ENCODE data around the gene DGKA. TPM values are rescaled to one million over a fixed set of nuclear protein-coding genes. Genes with fewer than 3 reads are reported as not detected.

DGKA gene
- total RNA-seq, 1 experiment from 2014 or later: 27.2 TPM

DNA sequence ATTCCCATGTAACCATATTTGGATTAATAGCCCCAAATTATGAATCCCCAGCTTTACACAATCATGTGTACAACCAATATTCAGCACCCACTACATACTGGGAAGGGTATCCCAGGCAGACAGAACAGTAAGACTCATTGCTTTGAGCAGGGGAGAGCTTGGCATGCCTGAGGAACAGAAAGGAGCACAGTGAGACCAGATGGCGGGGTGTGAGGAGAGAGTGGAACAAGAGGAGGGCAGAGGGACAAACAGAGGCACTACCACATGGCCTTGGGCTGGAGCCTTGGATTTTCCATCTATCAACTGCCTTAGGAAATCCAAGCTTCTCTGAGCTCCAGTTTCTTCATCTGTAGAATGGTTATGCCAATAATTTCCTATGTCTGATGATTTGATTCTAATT lies 3.8 kb downstream of the DGKA start:
- Histone ChIP-seq H3K79me2 (ENCODE audit: low read length) (no peaks in the 10 kb centered on the region), H3K4me1 (ENCODE audit: insufficient read depth, low read length) (peaks cover 47% of the 10 kb centered on the region), H3K9me2 (replicated peaks; ENCODE audit: low read length) (no peaks in the 10 kb centered on the region), H3K4me2 (ENCODE audit: low read length) (no peak overlapping the region), H3K9me3 (ENCODE audit: low read length) (no peaks in the 10 kb centered on the region), H4K20me1 (ENCODE audit: low read length) (no peaks in the 10 kb centered on the region), H2AFZ (ENCODE audit: low read length) (no peak overlapping the region), H3K4me3 (ENCODE audit: low read length) (no peak overlapping the region), H3K9ac (ENCODE audit: low read length) (no peak overlapping the region), H3K36me3 (ENCODE audit: low read depth, low read length) (no peaks in the 10 kb centered on the region), H3K27me3 (ENCODE audit: low read length) (no peaks in the 10 kb centered on the region), H3F3A (ENCODE audit: low read length, unreplicated experiment) (no peaks in the 10 kb centered on the region), H3K27ac (ENCODE audit: low read length) (no peak overlapping the region)
- intact Hi-C loops (cut with micrococcal nuclease): no loop called here
- DNase-seq (no peak), ATAC-seq (no peak)
- CTCF ChIA-PET: no interaction called here
- BruUV-seq (replicated peaks): no TSS peak
- TF ChIP-seq EZH2 (IDR thresholded peaks at IDR 0.05; ENCODE audit: low read length, unreplicated experiment) (no peak), EZH2phosphoT487 (IDR thresholded peaks at IDR 0.05; ENCODE audit: borderline replicate concordance, low read length) (no peak), CTCF (conservative IDR thresholded peaks at IDR 0.05; ENCODE audit: low read depth, low read length) (no peak)
- POLR2A ChIA-PET (ENCODE audit: unreplicated experiment): no interaction called here

DNA sequence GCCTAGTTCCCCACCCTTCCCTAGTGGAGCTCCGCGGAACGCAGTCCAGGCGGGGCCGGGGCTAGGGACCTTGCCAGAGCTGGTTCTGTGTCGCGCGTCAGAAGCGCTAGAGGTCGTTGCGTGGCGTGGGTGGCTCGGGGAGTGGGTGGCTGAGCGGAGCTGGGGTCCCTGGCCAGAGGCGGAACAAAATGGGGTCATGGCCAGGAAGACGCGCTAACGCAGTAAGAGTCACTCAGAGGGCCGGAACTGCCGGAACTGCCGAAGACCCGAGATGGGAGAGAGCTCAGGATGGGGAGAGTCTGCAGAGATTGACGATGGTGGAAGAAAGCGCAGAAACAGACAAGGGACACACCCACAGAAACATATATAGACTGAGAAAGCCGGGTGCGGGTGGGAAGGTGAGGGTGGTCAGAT lies 4.8 kb downstream of the DGKA start:
- H3K9me2 ChIP-seq (replicated peaks; ENCODE audit: low read length): no peaks in the 10 kb centered on the region
- intact Hi-C loops (cut with micrococcal nuclease): no loop called here

More for the DNA sequence above, 4.8 kb downstream of the DGKA start:
- H3K36me3 ChIP-seq (ENCODE audit: low read depth, low read length): no peaks in the 10 kb centered on the region
- no peak for ATAC-seq
- DNase-seq: no peak
- TF ChIP-seq EZH2 (IDR thresholded peaks at IDR 0.05; ENCODE audit: low read length, unreplicated experiment): no peak
- TF ChIP-seq CTCF (conservative IDR thresholded peaks at IDR 0.05; ENCODE audit: low read depth, low read length): no peak
- TF ChIP-seq EZH2phosphoT487 (IDR thresholded peaks at IDR 0.05; ENCODE audit: borderline replicate concordance, low read length): no peak
- H3K9ac ChIP-seq (ENCODE audit: low read length): no peak overlapping the region
- no peak overlapping the region for H3K27ac ChIP-seq (ENCODE audit: low read length)
- H3K9me3 ChIP-seq (ENCODE audit: low read length): no peaks in the 10 kb centered on the region
- H4K20me1 ChIP-seq (ENCODE audit: low read length): no peaks in the 10 kb centered on the region
- no peak overlapping the region for H3K4me3 ChIP-seq (ENCODE audit: low read length)
- ChIA-PET CTCF (no interaction called here), POLR2A (ENCODE audit: unreplicated experiment) (no interaction called here)
- BruUV-seq (replicated peaks): no TSS peak
- no peak overlapping the region for H3K4me2 ChIP-seq (ENCODE audit: low read length)
- H3K27me3 ChIP-seq (ENCODE audit: low read length): no peaks in the 10 kb centered on the region
- peaks cover 47% of the 10 kb centered on the region for H3K4me1 ChIP-seq (ENCODE audit: insufficient read depth, low read length)
- no peak overlapping the region for H2AFZ ChIP-seq (ENCODE audit: low read length)
- H3K79me2 ChIP-seq (ENCODE audit: low read length): no peaks in the 10 kb centered on the region
- H3F3A ChIP-seq (ENCODE audit: low read length, unreplicated experiment): no peaks in the 10 kb centered on the region

All from PC-3 (cell line).